ENCODE measurements around the gene RPA1. TPM values are rescaled to one million over a fixed set of nuclear protein-coding genes. Genes with fewer than 3 reads are reported as not detected.
A peak's percentile ranks its signal among the peaks of the same experiment; 100 is the strongest.

RPA1 gene
- total and polyA plus RNA-seq, 2 of the 4 experiments (the other 2 are of a cell fraction): 38.4 to 48.2 TPM

- no peak overlapping the region for H3K4me3 ChIP-seq (ENCODE audit: insufficient read depth, low read depth, low read length)
- no peak overlapping the region for H3K56ac ChIP-seq (ENCODE audit: extremely low read depth, insufficient read depth, low read length)
- ChIA-PET POLR2A (ENCODE audit: unreplicated experiment) (interaction anchor here (1.6 kb wide), 1 partner anchor 70 kb away, joined by 10 read pairs; no protein-coding TSS in a partner anchor), CTCF (interaction anchor here (0.6 kb wide), 1 partner anchor 16 kb away, joined by 5 read pairs; no protein-coding TSS in a partner anchor)
- intact Hi-C loops (cut with micrococcal nuclease): loop anchor here (5.0 to 10.0 kb wide), 2 partner anchors 119 to 212 kb away; no protein-coding TSS in a partner anchor
- peaks cover 8% of the 10 kb centered on the region for H3K36me3 ChIP-seq (ENCODE audit: control insufficient read depth, insufficient read depth, low read length)
- peak overlapping the region; percentile 64 for H3K14ac ChIP-seq (replicated peaks; ENCODE audit: low read depth, low read length)
- BruUV-seq (replicated peaks): no TSS peak
- ATAC-seq (ENCODE audit: low read depth): no peak
- H3K4me1 ChIP-seq (ENCODE audit: control insufficient read depth, insufficient read depth, low read length): peaks cover 18% of the 10 kb centered on the region
- H4K8ac ChIP-seq (ENCODE audit: low read depth in 2 of 2, low read length in 2 of 2): peak overlapping the region in 1 of 2 experiments; percentile 96; a peak in 3 of 4 replicates
- peaks cover 4% of the 10 kb centered on the region for H3K9me1 ChIP-seq (ENCODE audit: insufficient read depth, low read length)
- 0 out of 3 replicates have a peak overlapping the region, but pooled peaks have one; percentile 10 for H2BK15ac ChIP-seq (ENCODE audit: low read depth, low read length)
- DNase-seq: peak; percentile 16
- no peak for TF ChIP-seq MXI1 (IDR thresholded peaks at IDR 0.05; ENCODE audit: borderline replicate concordance, low read depth, low read length)
- no peak for TF ChIP-seq SMC3 (IDR thresholded peaks at IDR 0.05; ENCODE audit: low read depth, low read length)
- TF ChIP-seq POLR2A (IDR thresholded peaks at IDR 0.05; ENCODE audit: low read depth, low read length): no peak
- no peak for TF ChIP-seq RAD21 (IDR thresholded peaks at IDR 0.05; ENCODE audit: low read length)
- TF ChIP-seq CHD1 (IDR thresholded peaks at IDR 0.05; ENCODE audit: low read depth, low read length): no peak
- no peak for TF ChIP-seq USF2 (IDR thresholded peaks at IDR 0.05; ENCODE audit: low read depth, low read length)
- TF ChIP-seq RFX5 (IDR thresholded peaks at IDR 0.05; ENCODE audit: low read depth, low read length): no peak
- no peak for TF ChIP-seq NFE2L2 (IDR thresholded peaks at IDR 0.05; ENCODE audit: low read depth, low read length)
- no peak for TF ChIP-seq BHLHE40 (IDR thresholded peaks at IDR 0.05; ENCODE audit: low read depth, low read length)
- no peak for TF ChIP-seq CTCF (conservative IDR thresholded peaks at IDR 0.05; ENCODE audit: low read depth, low read length)
- no peak for TF ChIP-seq FOS (IDR thresholded peaks at IDR 0.05; ENCODE audit: low read depth, low read length)
- TF ChIP-seq RCOR1 (IDR thresholded peaks at IDR 0.05; ENCODE audit: insufficient replicate concordance, low read length): no peak
- no peak for TF ChIP-seq CEBPB (IDR thresholded peaks at IDR 0.05; ENCODE audit: low read depth, low read length)
- TF ChIP-seq MAZ (IDR thresholded peaks at IDR 0.05; ENCODE audit: borderline replicate concordance, low read depth, low read length): no peak
- no peak overlapping the region for H2AK9ac ChIP-seq (replicated peaks; ENCODE audit: low read depth, low read length, poor library complexity)
- no peaks in the 10 kb centered on the region for H3K27me3 ChIP-seq (ENCODE audit: control insufficient read depth, insufficient read depth, low read length)
- H3K23ac ChIP-seq (ENCODE audit: low read depth, low read length): no peak overlapping the region
- H3K9me3 ChIP-seq (ENCODE audit: control insufficient read depth, insufficient read depth, low read length): no peaks in the 10 kb centered on the region
- dilution Hi-C loops (cut with HindIII; ENCODE audit: low sequenced_read_pairs, unreplicated experiment): no loop called here
- H3K27ac ChIP-seq (ENCODE audit: insufficient read depth, low read length): peak overlapping the region; percentile 59; the same call in 1 of the 2 replicates
- peaks cover 5 to 33% of the 10 kb centered on the region in 2 experiments; a peak in 2 of 4 replicates for H3K79me1 ChIP-seq (ENCODE audit: low read depth in 1 of 2, low read length in 2 of 2)
- H4K5ac ChIP-seq (ENCODE audit: low read depth, low read length): 0 out of 2 replicates have a peak overlapping the region, but pooled peaks have one; percentile 24
- H2AK5ac ChIP-seq (ENCODE audit: low read depth, low read length): peak overlapping the region; percentile 79; the same call in 1 of the 2 replicates
- no peak overlapping the region; the same call in 1 of the 2 replicates for H3K4me2 ChIP-seq (ENCODE audit: low read depth, low read length)
- H4K20me1 ChIP-seq (ENCODE audit: insufficient read depth, low read length): peaks cover 4% of the 10 kb centered on the region; the same call in 1 of the 2 replicates
- peak overlapping the region; percentile 60; the same call in 1 of the 2 replicates for H3K18ac ChIP-seq (ENCODE audit: low read depth, low read length)
- no peak overlapping the region for H2AFZ ChIP-seq (replicated peaks; ENCODE audit: low read length, poor library complexity)
- H2BK120ac ChIP-seq (ENCODE audit: low read depth, low read length): peak overlapping the region; percentile 85; the same call in 1 of the 2 replicates
- peak overlapping the region; percentile 92 for H2BK5ac ChIP-seq (ENCODE audit: low read depth, low read length, poor library complexity, severe bottlenecking)
- 100% methylated on average over 3 of the region's 7 CpGs; no CpG with 5 or more reads in 1 of the 2 experiments for WGBS, 2 experiments (ENCODE audit: extremely low coverage in 2 of 2, insufficient read length in 1 of 2)
- no peak overlapping the region for H3K9ac ChIP-seq (ENCODE audit: low read depth, low read length)
- in situ Hi-C loops (cut with MboI; ENCODE audit: low sequenced_read_pairs): loop anchor here (5.0 to 10.0 kb wide), 2 partner anchors 64 to 132 kb away; partner anchors contain the start of gene WDR81
- H4K91ac ChIP-seq (ENCODE audit: insufficient read depth, low read depth, low read length): no peak overlapping the region
- peak overlapping the region; percentile 87 for H2BK20ac ChIP-seq (ENCODE audit: low read depth, low read length)
- peak overlapping the region; percentile 98; the same call in 1 of the 2 replicates for H3K4ac ChIP-seq (ENCODE audit: low read depth, low read length)
These were observed 43.1 kb upstream of the RPA1 start for GRCh38 chr17:1786708-1787107.

Measured in IMR-90 (cell line).